Measurements from ENCODE around the gene MORN3. TPM values are rescaled to one million over a fixed set of nuclear protein-coding genes. Genes with fewer than 3 reads are reported as not detected.

The MORN3 gene
- total RNA-seq, 6 experiments from 2014 or later: 0.09 TPM; not detected in 5

GRCh38 chr12:121608301-121608700, 61.2 kb downstream of the MORN3 start:
- 55% methylated on average over 3 of the region's 6 CpGs for WGBS (ENCODE audit: insufficient coverage, low coverage, low lambda C conversion rate, missing lambda C conversion rate)
- no peaks in the 10 kb centered on the region for H3K4me1 ChIP-seq
- ATAC-seq: no peak
- intact Hi-C loops (cut with DNase I): no loop called here
- H3K27ac ChIP-seq: no peak overlapping the region
- no peak for DNase-seq
- H3K36me3 ChIP-seq: no peaks in the 10 kb centered on the region
- no peak overlapping the region for H3K4me3 ChIP-seq
- no peaks in the 10 kb centered on the region for H3K9me3 ChIP-seq
- no peak for TF ChIP-seq POLR2A (IDR thresholded peaks at IDR 0.05)
- TF ChIP-seq CTCF (IDR thresholded peaks at IDR 0.05): no peak
- H3K27me3 ChIP-seq: no peaks in the 10 kb centered on the region

- intact Hi-C loops (cut with DNase I): no loop called here
- Histone ChIP-seq H3K9me3 (no peaks in the 10 kb centered on the region), H3K27ac (no peak overlapping the region), H3K27me3 (no peaks in the 10 kb centered on the region), H3K36me3 (no peaks in the 10 kb centered on the region), H3K4me3 (no peak overlapping the region), H3K4me1 (peaks cover 0 to 5% (median 0%) of the 10 kb centered on the region in 4 donors)
- 63% methylated on average over 2 of the region's 6 CpGs for WGBS (ENCODE audit: insufficient coverage, low coverage, low lambda C conversion rate, missing lambda C conversion rate)
- TF ChIP-seq CTCF (IDR thresholded peaks at IDR 0.05) (no peak), POLR2A (IDR thresholded peaks at IDR 0.05) (no peak)
- ATAC-seq (no peak), DNase-seq (no peak)
These were observed 65.9 kb downstream of the MORN3 start for GRCh38 chr12:121603581-121603980.

- Histone ChIP-seq H3K4me3 (no peak overlapping the region), H3K9me3 (no peaks in the 10 kb centered on the region), H3K27ac (no peak overlapping the region), H3K36me3 (no peaks in the 10 kb centered on the region), H3K4me1 (peaks cover 0 to 7% (median 0%) of the 10 kb centered on the region in 4 donors), H3K27me3 (no peaks in the 10 kb centered on the region)
- DNase-seq (no peak), ATAC-seq (no peak)
- no peak for TF ChIP-seq POLR2A (IDR thresholded peaks at IDR 0.05)
- no peak for TF ChIP-seq CTCF (IDR thresholded peaks at IDR 0.05)
- intact Hi-C loops (cut with DNase I): no loop called here
- WGBS (ENCODE audit: insufficient coverage, low coverage, low lambda C conversion rate, missing lambda C conversion rate): 93% methylated on average over 6 of the region's 6 CpGs
These were observed 66.7 kb downstream of the MORN3 start for GRCh38 chr12:121602766-121603165.

- 40% methylated on average over 1 of the region's 6 CpGs for WGBS (ENCODE audit: insufficient coverage, low coverage, low lambda C conversion rate, missing lambda C conversion rate)
- Histone ChIP-seq H3K27ac (no peak overlapping the region), H3K4me3 (no peak overlapping the region), H3K9me3 (no peaks in the 10 kb centered on the region), H3K27me3 (no peaks in the 10 kb centered on the region), H3K4me1 (peaks cover 0 to 7% (median 0%) of the 10 kb centered on the region in 4 donors), H3K36me3 (no peaks in the 10 kb centered on the region)
- DNase-seq: no peak
- intact Hi-C loops (cut with DNase I): no loop called here
- TF ChIP-seq CTCF (IDR thresholded peaks at IDR 0.05): no peak
- TF ChIP-seq POLR2A (IDR thresholded peaks at IDR 0.05): no peak
- no peak for ATAC-seq
These were observed 68.6 kb downstream of the MORN3 start for GRCh38 chr12:121600702-121601336.

Small RNA genes lying within 50 kb of the gene (small RNA-seq; reads per million reads assigned to genes)
- gene RNU6-1004P: 0 reads per million in 2 experiments

Other genes with a start within 250 kb of the MORN3 start
- 10 to 100 TPM in 2 of 6 experiments, 1 to 10 TPM in 4; 4.8 to 22.8 (median 9.8) TPM for gene KDM2B, start 88.6 kb downstream of the MORN3 start, total RNA-seq
- 10 to 100 TPM in 2 of 6 experiments, 1 to 10 TPM in 4; 6.9 to 14.4 (median 9.0) TPM for gene ORAI1, start 43.1 kb downstream of the MORN3 start, total RNA-seq
- gene TMEM120B, start 43.1 kb upstream of the MORN3 start, total RNA-seq: 1 to 10 TPM; 3.3 to 6.4 (median 4.7) TPM
- 10 to 100 TPM in 2 of 6 experiments, 1 to 10 TPM in 4; 3.7 to 16.2 (median 5.0) TPM for gene RHOF, start 124.0 kb upstream of the MORN3 start, total RNA-seq
- gene SETD1B, start 134.4 kb upstream of the MORN3 start, total RNA-seq: 10 to 100 TPM in 3 of 6 experiments, 1 to 10 TPM in 3; 3.7 to 20.0 (median 9.3) TPM
- 1,000 to 10,000 TPM in 4 of 6 experiments, 100 to 1,000 TPM in 2; 649 to 1,803 (median 1,080) TPM for gene HPD, start 189.2 kb upstream of the MORN3 start, total RNA-seq
- 10 to 100 TPM; 20.0 to 56.4 (median 28.4) TPM for gene PSMD9, start 219.1 kb upstream of the MORN3 start, total RNA-seq
- gene CFAP251, start 248.9 kb upstream of the MORN3 start, total RNA-seq: 1 to 10 TPM; 1.0 to 6.2 (median 2.4) TPM